Stomach (tissue), 4 donors: Measurements from ENCODE around the gene ZNF277.

Experiments
- POLR2A ChIP-seq, 4 donors: fragments of 450-650 bp; IDR thresholded peaks; one replicate each; pipeline ENCODE4 v1.6.1; 2016; ENCODE audit warnings: antibody characterized with exemption in 4 of 4, control low read depth in 2 of 4, mild to moderate bottlenecking in 1 of 4, moderate library complexity in 1 of 4
- POLR2AphosphoS5 ChIP-seq, 3 donors: sonication (generic); formaldehyde crosslinking; IDR thresholded peaks; one replicate each; pipeline ENCODE4 v1.6.1; 2016; ENCODE audit warnings: antibody characterized with exemption in 3 of 3
- TF ChIP-seq, protein P1 (sequence below), 7 experiments: fragments of 450-650 bp in 4 of 7; fragments of 200-600 bp in 3 of 7; sonication (generic) in 3 of 7; IDR thresholded peaks; one replicate each; pipeline ENCODE4 v1.5.1; 2016 to 2019; ENCODE audit warnings: antibody characterized with exemption in 7 of 7, control low read depth in 2 of 7, mild to moderate bottlenecking in 1 of 7

DNA sequence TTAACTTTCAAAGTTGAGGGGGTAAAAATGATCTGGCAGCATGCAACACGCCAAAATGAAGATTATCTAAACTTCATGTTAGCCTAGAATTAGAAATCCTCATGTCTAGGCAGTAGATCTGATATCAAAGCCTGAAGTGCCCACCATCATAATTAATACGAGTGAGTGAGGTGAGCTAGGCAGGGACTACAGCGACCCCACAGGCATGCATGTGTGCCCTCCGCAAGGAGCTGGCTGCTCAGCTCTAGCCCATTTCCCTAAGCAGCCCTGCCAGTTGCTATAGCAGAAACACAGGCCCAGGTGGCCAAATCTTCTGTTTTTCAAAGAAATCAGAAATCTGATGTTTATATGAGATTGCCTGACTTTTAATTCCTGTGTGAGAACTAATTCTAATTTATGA is 150.6 kb downstream of the ZNF277 start:
- TF ChIP-seq, protein P1, sequence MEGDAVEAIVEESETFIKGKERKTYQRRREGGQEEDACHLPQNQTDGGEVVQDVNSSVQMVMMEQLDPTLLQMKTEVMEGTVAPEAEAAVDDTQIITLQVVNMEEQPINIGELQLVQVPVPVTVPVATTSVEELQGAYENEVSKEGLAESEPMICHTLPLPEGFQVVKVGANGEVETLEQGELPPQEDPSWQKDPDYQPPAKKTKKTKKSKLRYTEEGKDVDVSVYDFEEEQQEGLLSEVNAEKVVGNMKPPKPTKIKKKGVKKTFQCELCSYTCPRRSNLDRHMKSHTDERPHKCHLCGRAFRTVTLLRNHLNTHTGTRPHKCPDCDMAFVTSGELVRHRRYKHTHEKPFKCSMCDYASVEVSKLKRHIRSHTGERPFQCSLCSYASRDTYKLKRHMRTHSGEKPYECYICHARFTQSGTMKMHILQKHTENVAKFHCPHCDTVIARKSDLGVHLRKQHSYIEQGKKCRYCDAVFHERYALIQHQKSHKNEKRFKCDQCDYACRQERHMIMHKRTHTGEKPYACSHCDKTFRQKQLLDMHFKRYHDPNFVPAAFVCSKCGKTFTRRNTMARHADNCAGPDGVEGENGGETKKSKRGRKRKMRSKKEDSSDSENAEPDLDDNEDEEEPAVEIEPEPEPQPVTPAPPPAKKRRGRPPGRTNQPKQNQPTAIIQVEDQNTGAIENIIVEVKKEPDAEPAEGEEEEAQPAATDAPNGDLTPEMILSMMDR (IDR thresholded peaks at IDR 0.05), result no peak
- TF ChIP-seq POLR2AphosphoS5 (IDR thresholded peaks at IDR 0.05) (no peak), POLR2A (IDR thresholded peaks at IDR 0.05) (no peak)
